ENCODE measurements around the gene EDDM13.
A peak's percentile ranks its signal among the peaks of the same experiment; 100 is the strongest.
"Not testable (repeated sequence)": the region's sequence is repeated elsewhere in the genome, so short reads cannot be mapped to it uniquely, and the experiment has no call there.

Gene EDDM13, protein sequence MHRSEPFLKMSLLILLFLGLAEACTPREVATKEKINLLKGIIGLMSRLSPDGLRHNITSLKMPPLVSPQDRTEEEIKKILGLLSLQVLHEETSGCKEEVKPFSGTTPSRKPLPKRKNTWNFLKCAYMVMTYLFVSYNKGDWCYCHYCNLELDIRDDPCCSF

GRCh38 chr19:56272161-56272798, at the start of gene EDDM13:
TSS of gene EDDM13 (plus strand) at chr19:56272748. CDS start at chr19:56272835, 87 bp downstream.
- DNase-seq (ENCODE audit: low read depth in 2 of 2): no peak

- DNase-seq (ENCODE audit: low read depth in 2 of 2): no peak
Measured at GRCh38 chr19:56222901-56223300, 49.6 kb upstream of the EDDM13 start.

GRCh38 chr19:56223481-56223880, 49.1 kb upstream of the EDDM13 start:
- no peak for DNase-seq (ENCODE audit: low read depth in 2 of 2)

- no peak for DNase-seq (ENCODE audit: low read depth in 2 of 2)
Measured at GRCh38 chr19:56245121-56245740, 27.3 kb upstream of the EDDM13 start.

- DNase-seq (ENCODE audit: low read depth in 2 of 2): not testable (repeated sequence)
Measured at GRCh38 chr19:56245764-56246163, 26.8 kb upstream of the EDDM13 start.

DNA sequence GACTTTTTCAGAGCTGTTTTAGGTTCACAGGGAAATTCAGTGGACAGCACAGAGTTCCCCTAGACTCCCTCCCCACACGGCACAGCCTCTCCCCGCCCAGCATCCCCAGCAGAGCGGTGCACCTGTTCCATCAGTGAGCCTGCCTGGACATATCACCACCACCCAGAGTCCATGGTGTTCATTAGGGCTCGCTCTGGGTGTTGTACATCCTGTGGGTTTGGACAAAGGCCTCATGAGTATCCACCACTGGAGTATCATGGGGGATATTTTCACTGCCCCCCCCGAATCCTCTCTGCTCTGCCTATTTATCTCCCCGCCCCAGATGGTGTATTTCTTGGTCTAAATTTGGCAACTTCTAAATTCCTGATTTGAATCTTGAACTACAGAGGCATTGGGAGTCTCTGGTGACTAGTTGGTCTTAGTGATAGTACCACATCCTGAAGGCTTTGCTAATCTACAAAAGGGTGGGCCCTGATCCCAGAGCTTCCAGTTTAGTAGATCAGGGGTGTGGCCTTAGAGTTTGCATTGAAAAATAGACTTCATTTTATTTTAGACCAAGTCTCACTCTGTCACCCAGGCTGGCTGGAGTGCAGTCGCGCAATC, 23.7 kb upstream of the EDDM13 start:
- DNase-seq (ENCODE audit: low read depth in 2 of 2): not testable (repeated sequence)

DNA sequence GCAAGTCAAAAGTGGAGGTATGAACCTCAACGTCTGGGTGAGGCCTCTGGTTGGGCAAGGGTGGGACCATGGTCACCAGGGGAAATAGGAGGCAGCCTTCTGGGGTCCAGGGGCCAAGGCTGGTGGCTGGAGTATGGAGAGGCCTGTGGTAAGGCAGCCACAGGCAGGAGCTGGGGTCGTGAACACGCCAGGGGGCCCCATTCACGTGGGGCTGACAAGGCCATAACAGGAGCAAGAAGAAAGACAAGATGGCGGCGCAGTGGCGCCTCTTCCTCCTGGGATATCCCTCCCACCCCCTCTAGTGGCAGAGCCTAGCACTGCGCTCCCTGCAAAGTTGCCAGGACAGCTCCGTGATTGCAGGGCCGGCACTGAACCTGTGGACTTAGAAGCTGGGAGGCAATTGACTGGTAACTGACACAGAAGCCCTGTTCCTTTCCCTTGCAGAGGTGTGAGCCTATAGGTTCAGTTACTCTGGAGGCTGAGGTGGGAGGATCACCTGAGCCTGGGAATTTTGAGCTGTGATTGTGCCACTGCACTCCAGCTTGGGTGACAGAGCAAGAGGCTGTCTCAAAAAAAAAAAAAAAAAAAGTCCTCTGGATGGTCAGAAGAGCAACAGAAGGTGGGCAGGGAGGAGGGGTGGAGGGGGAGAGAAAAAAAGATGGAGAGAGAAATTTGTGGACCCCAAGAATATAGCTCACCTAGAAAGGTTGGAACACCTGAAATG, 19.7 kb upstream of the EDDM13 start:
- peak; percentile 17 to 37 for DNase-seq (ENCODE audit: low read depth in 2 of 2)

- no peak for DNase-seq (ENCODE audit: low read depth in 2 of 2)
Measured at GRCh38 chr19:56253737-56254136, 18.8 kb upstream of the EDDM13 start.

DNA sequence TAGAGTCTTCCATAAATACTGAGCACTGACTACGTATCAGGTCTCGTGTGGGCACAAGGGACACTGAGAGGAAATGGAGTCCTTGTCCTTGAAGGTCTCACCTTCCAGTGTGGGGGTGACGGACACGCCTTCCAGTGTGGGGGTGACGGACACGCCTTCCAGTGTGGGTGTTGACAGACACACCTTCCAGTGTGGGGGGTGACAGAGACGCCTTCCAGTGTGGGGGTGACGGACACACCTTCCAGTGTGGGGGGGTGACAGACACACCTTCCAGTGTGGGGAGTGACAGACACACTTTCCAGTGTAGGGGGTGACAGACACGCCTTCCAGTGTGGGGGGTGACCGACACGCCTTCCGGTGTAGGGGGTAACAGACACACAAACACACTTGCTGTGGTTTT, 14.3 kb upstream of the EDDM13 start:
- no peak for DNase-seq (ENCODE audit: low read depth in 2 of 2)

DNA sequence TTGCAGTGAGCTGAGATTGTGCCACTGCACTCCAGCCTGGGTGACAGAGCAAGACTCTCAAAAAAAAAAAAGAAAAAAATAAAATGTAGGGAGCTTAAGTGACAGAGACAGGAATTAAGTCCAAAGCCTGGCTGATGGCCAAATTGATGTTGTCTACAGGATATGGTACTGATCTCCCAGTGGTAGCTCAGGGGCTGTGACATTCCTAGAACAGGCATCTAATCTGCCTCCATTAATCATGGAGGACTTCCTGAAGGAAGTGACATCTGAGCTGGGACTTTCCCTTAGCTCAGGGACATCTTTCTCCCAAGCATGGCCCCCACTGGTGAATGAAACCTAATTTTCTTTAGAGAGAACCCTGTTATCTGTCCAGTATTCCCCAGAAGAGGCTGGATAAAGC, 11.4 kb upstream of the EDDM13 start:
- DNase-seq (ENCODE audit: low read depth in 2 of 2): no peak

- not testable (repeated sequence) for DNase-seq (ENCODE audit: low read depth in 2 of 2)
Measured at GRCh38 chr19:56261932-56262331, 10.6 kb upstream of the EDDM13 start.

- DNase-seq (ENCODE audit: low read depth in 2 of 2): no peak
Measured at GRCh38 chr19:56263319-56263718, 9.2 kb upstream of the EDDM13 start.

- DNase-seq (ENCODE audit: low read depth in 2 of 2): no peak
Measured at GRCh38 chr19:56266051-56266450, 6.5 kb upstream of the EDDM13 start.

GRCh38 chr19:56269348-56269747, 3.2 kb upstream of the EDDM13 start:
- no peak for DNase-seq (ENCODE audit: low read depth in 2 of 2)

GRCh38 chr19:56270676-56271075, 1.9 kb upstream of the EDDM13 start:
- no peak for DNase-seq (ENCODE audit: low read depth in 2 of 2)

GRCh38 chr19:56271151-56271550, 1.4 kb upstream of the EDDM13 start:
- DNase-seq (ENCODE audit: low read depth in 2 of 2): no peak

- no peak for DNase-seq (ENCODE audit: low read depth in 2 of 2)
Measured at GRCh38 chr19:56273563-56274117, 1.1 kb downstream of the EDDM13 start.

DNA sequence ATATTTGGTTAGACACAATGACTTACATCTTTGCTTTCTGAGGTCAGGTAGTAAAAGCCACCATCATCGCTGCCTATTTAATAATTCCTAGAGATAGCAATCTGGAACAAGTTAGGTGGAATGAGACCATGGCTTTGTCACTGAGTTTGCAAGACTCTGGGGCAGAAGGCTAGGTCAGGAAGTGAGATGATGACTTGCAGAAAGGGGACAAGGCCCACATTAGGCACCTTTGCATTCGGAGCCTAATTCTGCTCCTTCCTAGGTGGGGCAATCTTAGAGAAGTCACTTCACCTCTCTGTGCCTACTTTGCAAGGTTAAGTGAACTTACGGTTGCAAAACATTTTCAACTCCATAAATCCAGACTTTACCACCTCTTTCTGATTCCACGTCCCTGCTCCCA, 10.3 kb downstream of the EDDM13 start:
- no peak for DNase-seq (ENCODE audit: low read depth in 2 of 2)

- DNase-seq (ENCODE audit: low read depth in 2 of 2): no peak
Measured at GRCh38 chr19:56284746-56285145, 12.2 kb downstream of the EDDM13 start.

DNA sequence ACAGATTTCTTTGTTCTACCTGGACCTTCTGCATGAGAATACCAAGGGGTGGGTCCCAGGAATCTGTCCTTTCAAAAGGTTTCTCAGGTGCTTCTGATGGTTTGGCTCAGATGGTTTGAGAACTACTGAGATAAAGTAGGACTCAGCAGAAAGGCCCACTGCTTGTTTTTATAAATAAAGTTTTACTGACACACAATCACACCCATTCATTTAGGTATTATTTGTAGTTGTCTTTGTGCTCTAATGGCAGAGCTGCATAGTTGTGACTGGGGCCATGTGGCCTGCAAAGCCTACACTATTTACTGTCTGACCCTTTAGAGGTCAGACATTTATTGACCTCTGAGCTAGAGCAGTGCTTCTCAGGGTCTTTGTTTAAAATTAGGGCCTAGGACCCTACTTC, 17.6 kb downstream of the EDDM13 start:
- no peak for DNase-seq (ENCODE audit: low read depth in 2 of 2)

- DNase-seq (ENCODE audit: low read depth in 2 of 2): no peak
Measured at GRCh38 chr19:56291867-56292266, 19.3 kb downstream of the EDDM13 start.

DNA sequence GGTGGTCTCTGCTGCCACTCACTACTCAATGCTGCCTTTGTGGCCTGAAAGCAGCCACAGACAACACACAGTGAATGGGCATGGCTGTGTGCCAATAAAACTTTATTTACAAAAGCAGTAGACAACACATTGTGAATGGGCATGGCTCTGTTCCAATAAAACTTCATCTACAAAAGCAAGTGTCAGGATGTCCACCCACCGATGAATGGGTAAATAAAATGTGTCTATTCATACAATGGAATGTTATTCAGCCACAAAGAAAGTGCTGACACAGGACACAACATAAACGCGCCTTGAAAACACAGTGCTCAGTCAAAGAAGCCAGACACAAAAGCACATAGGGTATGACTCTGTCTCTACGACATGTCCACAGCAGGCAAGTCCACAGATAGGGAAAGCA, 22.0 kb downstream of the EDDM13 start:
- DNase-seq (ENCODE audit: low read depth in 2 of 2): no peak
